Measurements from ENCODE around the gene ITPR1.

DNA sequence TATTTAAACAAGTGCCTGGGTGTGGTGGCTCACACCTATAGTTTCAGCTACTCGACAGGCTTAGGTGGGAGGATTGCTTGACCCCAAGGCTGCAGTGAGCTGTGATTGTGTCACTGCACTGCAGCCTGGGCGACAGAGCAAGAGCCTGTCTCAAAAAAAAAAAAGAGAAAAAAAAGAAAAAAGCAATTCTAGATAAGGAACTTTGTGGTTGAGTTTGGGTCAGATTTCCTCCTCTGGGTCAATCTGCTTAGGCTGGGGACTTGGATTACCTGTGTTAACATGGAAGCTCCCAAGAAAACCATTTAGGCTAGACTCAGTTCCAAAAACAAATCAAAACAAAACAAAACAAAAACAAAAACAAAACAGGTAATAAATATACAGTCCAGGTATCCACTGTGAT is 50.0 kb downstream of the ITPR1 start:
- TF ChIP-seq, protein P1, sequence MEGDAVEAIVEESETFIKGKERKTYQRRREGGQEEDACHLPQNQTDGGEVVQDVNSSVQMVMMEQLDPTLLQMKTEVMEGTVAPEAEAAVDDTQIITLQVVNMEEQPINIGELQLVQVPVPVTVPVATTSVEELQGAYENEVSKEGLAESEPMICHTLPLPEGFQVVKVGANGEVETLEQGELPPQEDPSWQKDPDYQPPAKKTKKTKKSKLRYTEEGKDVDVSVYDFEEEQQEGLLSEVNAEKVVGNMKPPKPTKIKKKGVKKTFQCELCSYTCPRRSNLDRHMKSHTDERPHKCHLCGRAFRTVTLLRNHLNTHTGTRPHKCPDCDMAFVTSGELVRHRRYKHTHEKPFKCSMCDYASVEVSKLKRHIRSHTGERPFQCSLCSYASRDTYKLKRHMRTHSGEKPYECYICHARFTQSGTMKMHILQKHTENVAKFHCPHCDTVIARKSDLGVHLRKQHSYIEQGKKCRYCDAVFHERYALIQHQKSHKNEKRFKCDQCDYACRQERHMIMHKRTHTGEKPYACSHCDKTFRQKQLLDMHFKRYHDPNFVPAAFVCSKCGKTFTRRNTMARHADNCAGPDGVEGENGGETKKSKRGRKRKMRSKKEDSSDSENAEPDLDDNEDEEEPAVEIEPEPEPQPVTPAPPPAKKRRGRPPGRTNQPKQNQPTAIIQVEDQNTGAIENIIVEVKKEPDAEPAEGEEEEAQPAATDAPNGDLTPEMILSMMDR (conservative IDR thresholded peaks at IDR 0.05; ENCODE audit: low read length): no peak
- TF ChIP-seq EZH2phosphoT487 (IDR thresholded peaks at IDR 0.05; ENCODE audit: borderline replicate concordance): no peak

Measured in Loucy (cell line).